A549 (cell line): ENCODE data around the gene PDCD1. TPM values are rescaled to one million over a fixed set of nuclear protein-coding genes. Genes with fewer than 3 reads are reported as not detected.

ENCODE experiments used
- ATAC-seq, 2 experiments: fragments of 200-7000 bp in 1 of 2; fragments of >200 bp in 1 of 2; cut with Nextera tagmentation in 1 of 2; cut with Tn5 transposase in 1 of 2; 3 replicates each; pipeline versions ENCODE4 v1.8.0 to v1.9.1; 2018 to 2020; ENCODE audit warnings: mild to moderate bottlenecking in 1 of 2, moderate library complexity in 1 of 2
- CTCF ChIA-PET: fragments of 300-600 bp; sonication (Branson Sonifier 250); formaldehyde crosslinking; extraction: SDS; loops from one replicate; lab custom pipeline; 2021; ENCODE audit warnings: antibody characterized with exemption, inconsistent platforms; lab: Yijun Ruan, JAX
- POLR2A ChIA-PET: fragments of 350-600 bp; formaldehyde crosslinking; extraction: SDS; loops from one replicate; lab custom pipeline; 2021; ENCODE audit warnings: antibody characterized with exemption, inconsistent platforms; lab: Yijun Ruan, JAX
- DNase-seq, 2 experiments: peaks; one replicate each; pipeline versions ENCODE4 v3.0.0 to v3.0.0-alpha.2; 2011 to 2016; ENCODE audit warnings: low read depth in 1 of 2, low spot score in 1 of 2
- FAIRE-seq: peaks from 2 replicates; lab custom pipeline; 2011; peaks lifted over from hg19 to GRCh38; lab: Jason Lieb, UNC
- H3K27ac ChIP-seq, 2 experiments: fragments of >200 bp; sonication (Bioruptor Twin); formaldehyde crosslinking; 3 replicates each; pipeline ENCODE4 v1.5.1; 2016 to 2017
- H3K4me1 ChIP-seq: fragments of >200 bp; sonication (Bioruptor Twin); formaldehyde crosslinking; 3 replicates; pipeline ENCODE4 v1.6.1; 2016
- H3K4me2 ChIP-seq: fragments of >200 bp; sonication (Bioruptor Twin); formaldehyde crosslinking; 3 replicates; pipeline ENCODE4 v1.6.1; 2016
- H3K4me3 ChIP-seq: fragments of >200 bp; sonication (Bioruptor Twin); formaldehyde crosslinking; 3 replicates; pipeline ENCODE4 v1.5.1; 2016
- H3K9me3 ChIP-seq: fragments of >200 bp; sonication (Bioruptor Twin); formaldehyde crosslinking; 3 replicates; pipeline ENCODE4 v1.6.1; 2016
- CHD2 ChIP-seq: fragments of 150-350 bp; IDR thresholded peaks from 2 replicates; pipeline ENCODE4 v1.6.1; 2014; ENCODE audit warnings: low read length; ENCODE audit not compliant: partially characterized antibody
- CHD4 ChIP-seq: fragments of 200-600 bp; sonication (generic); IDR thresholded peaks from 2 replicates; pipeline ENCODE4 v1.6.1; 2016; ENCODE audit warnings: antibody characterized with exemption, mild to moderate bottlenecking, borderline replicate concordance
- FOXS1 ChIP-seq: fragments of 250-450 bp; sonication (Bioruptor Pico); IDR thresholded peaks from 2 replicates; pipeline ENCODE4 v1.5.0; 2020; ENCODE audit warnings: mild to moderate bottlenecking, moderate library complexity
- HDAC2 ChIP-seq: fragments of 200-600 bp; sonication (generic); IDR thresholded peaks from 2 replicates; pipeline ENCODE4 v1.6.1; 2016
- HOXB13 ChIP-seq: fragments of 250-450 bp; sonication (Bioruptor Pico); IDR thresholded peaks from 2 replicates; pipeline ENCODE4 v1.5.0; 2020; ENCODE audit warnings: low read depth, mild to moderate bottlenecking, moderate library complexity
- HOXB5 ChIP-seq: fragments of 250-450 bp; sonication (Bioruptor Pico); IDR thresholded peaks from 2 replicates; pipeline ENCODE4 v1.5.0; 2020; ENCODE audit warnings: mild to moderate bottlenecking, moderate library complexity
- JUNB ChIP-seq: fragments of >200 bp; sonication (Bioruptor Twin); formaldehyde crosslinking; IDR thresholded peaks from 2 replicates; pipeline ENCODE4 v1.6.1; 2016
- KDM1A ChIP-seq: fragments of 200-600 bp; sonication (generic); IDR thresholded peaks from 2 replicates; pipeline ENCODE4 v1.6.1; 2016; ENCODE audit warnings: low read depth, mild to moderate bottlenecking
- KDM5A ChIP-seq: fragments of 200-600 bp; sonication (generic); IDR thresholded peaks from 2 replicates; pipeline ENCODE4 v1.6.1; 2016; ENCODE audit warnings: antibody characterized with exemption, mild to moderate bottlenecking
- MAZ ChIP-seq: fragments of 150-350 bp; IDR thresholded peaks from 2 replicates; pipeline ENCODE4 v1.6.1; 2014; ENCODE audit warnings: antibody characterized with exemption, low read depth, low read length, borderline replicate concordance
- NPAS2 ChIP-seq: fragments of 250-450 bp; sonication (Bioruptor Pico); IDR thresholded peaks from 2 replicates; pipeline ENCODE4 v1.8.0; 2022; ENCODE audit warnings: mild to moderate bottlenecking, moderate library complexity, borderline replicate concordance
- NR3C1 ChIP-seq: fragments of >200 bp; sonication (Bioruptor Twin); formaldehyde crosslinking; IDR thresholded peaks from 3 replicates; pipeline ENCODE4 v1.6.1; 2017
- PBX3 ChIP-seq: IDR thresholded peaks from 2 replicates; pipeline ENCODE4 v1.6.1; 2012
- POLR2AphosphoS2 ChIP-seq: conservative IDR thresholded peaks from 2 replicates; pipeline ENCODE4 v1.6.1; 2012; ENCODE audit warnings: low read length, improper control_type of control experiment, inconsistent platforms
- RAD21 ChIP-seq, 2 experiments: fragments of >200 bp in 1 of 2; sonication (Bioruptor Twin) in 1 of 2; formaldehyde crosslinking in 1 of 2; IDR thresholded peaks in 1 of 2; conservative IDR thresholded peaks in 1 of 2; 2 replicates in 1 of 2; 3 replicates in 1 of 2; pipeline ENCODE4 v1.6.1; 2012 to 2018; ENCODE audit warnings: inconsistent platforms in 1 of 2
- RARB ChIP-seq: fragments of 250-450 bp; sonication (Bioruptor Pico); IDR thresholded peaks from 2 replicates; pipeline ENCODE4 v1.8.0; 2021; ENCODE audit warnings: mild to moderate bottlenecking, moderate library complexity
- RCOR1 ChIP-seq: fragments of 150-350 bp; IDR thresholded peaks from 2 replicates; pipeline ENCODE4 v1.6.1; 2014; ENCODE audit warnings: antibody characterized with exemption, low read length, low read depth
- REST ChIP-seq: fragments of 200-600 bp; sonication (generic); IDR thresholded peaks from 2 replicates; pipeline ENCODE4 v1.6.1; 2016; ENCODE audit warnings: antibody characterized with exemption, mild to moderate bottlenecking, moderate library complexity
- SMC3 ChIP-seq: fragments of >200 bp; sonication (Bioruptor Twin); formaldehyde crosslinking; IDR thresholded peaks from 3 replicates; pipeline ENCODE4 v1.6.1; 2018; ENCODE audit warnings: inconsistent platforms
- TP53 ChIP-seq: fragments of 250-450 bp; sonication (Bioruptor Pico); IDR thresholded peaks from 2 replicates; pipeline ENCODE4 v1.5.0; 2021; ENCODE audit warnings: mild to moderate bottlenecking, moderate library complexity
- ZNF302 ChIP-seq: fragments of 250-450 bp; sonication (Bioruptor Pico); IDR thresholded peaks from 2 replicates; pipeline ENCODE4 v1.9.0; 2021; ENCODE audit warnings: inconsistent platforms, mild to moderate bottlenecking, moderate library complexity
- WGBS: methylation state at CpG from one replicate; pipeline ENCODE4 v1.1.6; 2017; ENCODE audit errors: missing lambda C conversion rate; 5-methylcytosine and 5-hydroxymethylcytosine counted together
- polyA plus RNA-seq, 4 experiments: library from polyadenylated mRNA; depleted of rRNA in 3 of 4; stranded (reverse); fragments of >200 nt; fragmentation: RNase III in 1 of 4; extraction: RNeasy Plus Mini Kit Qiagen cat#74134 plus additional on column Dnase treatment in 1 of 4; gene quantifications; 2 replicates in 3 of 4; 3 replicates in 1 of 4; pipeline ENCODE4 v1.2.3, GENCODE V29; 2011 to 2017

Gene PDCD1
- polyA plus RNA-seq, 2 of the 4 experiments (the other 2 are of a cell fraction), result not detected

GRCh38 chr2:241816431-241817121, 42.1 kb downstream of the PDCD1 start:
- no peak overlapping the region for H3K27ac ChIP-seq
- no peaks in the 10 kb centered on the region for H3K9me3 ChIP-seq
- ChIA-PET POLR2A (interaction anchor here (0.6 kb wide), 1 partner anchor 130 kb away, joined by 3 read pairs; the partner anchor contains the start of gene DTYMK), CTCF (interaction anchor here (0.8 to 1.5 kb wide), 2 partner anchors 26 to 60 kb away, joined by 4 read pairs; no protein-coding TSS in a partner anchor)
- DNase-seq, result no peak
- 44% methylated on average over 12 of the region's 33 CpGs for WGBS
- no peak for FAIRE-seq
- no peaks in the 10 kb centered on the region for H3K4me1 ChIP-seq
- no peak overlapping the region for H3K4me3 ChIP-seq
- no peak for TF ChIP-seq NR3C1
- TF ChIP-seq FOXS1 (CRISPR knock-in tag), result no peak
- TF ChIP-seq RARB (CRISPR knock-in tag), result no peak
- TF ChIP-seq RAD21 (conservative IDR thresholded peaks at IDR 0.05 in 1 of 2, IDR thresholded peaks at IDR 0.05 in 1 of 2), result no peak
- TF ChIP-seq HDAC2, result no peak
- no peak for TF ChIP-seq KDM1A
- no peak for TF ChIP-seq CHD4
- no peak for TF ChIP-seq JUNB
- no peak for TF ChIP-seq HOXB5 (CRISPR knock-in tag)
- no peak for TF ChIP-seq REST
- no peak for TF ChIP-seq POLR2AphosphoS2
- no peak for TF ChIP-seq HOXB13 (CRISPR knock-in tag)
- no peak for TF ChIP-seq ZNF302
- TF ChIP-seq MAZ, result no peak
- TF ChIP-seq CHD2, result no peak
- no peak for TF ChIP-seq TP53 (CRISPR knock-in tag)
- no peak for TF ChIP-seq RCOR1
- no peak for TF ChIP-seq SMC3
- H3K4me2 ChIP-seq, result no peak overlapping the region
- no peak for ATAC-seq

GRCh38 chr2:241815477-241816430, 42.9 kb downstream of the PDCD1 start:
- no peak for FAIRE-seq
- peak in 1 of 2 experiments; percentile 3; a peak in 1 of 6 replicates for ATAC-seq
- CTCF ChIA-PET, result no interaction called here

More at GRCh38 chr2:241815477-241816430, 42.9 kb downstream of the PDCD1 start:
- Histone ChIP-seq H3K27ac (no peak overlapping the region), H3K9me3 (no peaks in the 10 kb centered on the region), H3K4me3 (no peak overlapping the region), H3K4me1 (no peaks in the 10 kb centered on the region), H3K4me2 (no peak overlapping the region)
- DNase-seq, result no peak
- POLR2A ChIA-PET, result no interaction called here
- no peak for TF ChIP-seq PBX3
- TF ChIP-seq HOXB13 (CRISPR knock-in tag), result no peak
- no peak for TF ChIP-seq KDM5A
- TF ChIP-seq POLR2AphosphoS2, result no peak
- no peak for TF ChIP-seq NPAS2 (CRISPR knock-in tag)
- WGBS, result 73% methylated on average over 28 of the region's 48 CpGs
